Measurements from ENCODE around the gene E2F4.

E2F4 gene

DNA sequence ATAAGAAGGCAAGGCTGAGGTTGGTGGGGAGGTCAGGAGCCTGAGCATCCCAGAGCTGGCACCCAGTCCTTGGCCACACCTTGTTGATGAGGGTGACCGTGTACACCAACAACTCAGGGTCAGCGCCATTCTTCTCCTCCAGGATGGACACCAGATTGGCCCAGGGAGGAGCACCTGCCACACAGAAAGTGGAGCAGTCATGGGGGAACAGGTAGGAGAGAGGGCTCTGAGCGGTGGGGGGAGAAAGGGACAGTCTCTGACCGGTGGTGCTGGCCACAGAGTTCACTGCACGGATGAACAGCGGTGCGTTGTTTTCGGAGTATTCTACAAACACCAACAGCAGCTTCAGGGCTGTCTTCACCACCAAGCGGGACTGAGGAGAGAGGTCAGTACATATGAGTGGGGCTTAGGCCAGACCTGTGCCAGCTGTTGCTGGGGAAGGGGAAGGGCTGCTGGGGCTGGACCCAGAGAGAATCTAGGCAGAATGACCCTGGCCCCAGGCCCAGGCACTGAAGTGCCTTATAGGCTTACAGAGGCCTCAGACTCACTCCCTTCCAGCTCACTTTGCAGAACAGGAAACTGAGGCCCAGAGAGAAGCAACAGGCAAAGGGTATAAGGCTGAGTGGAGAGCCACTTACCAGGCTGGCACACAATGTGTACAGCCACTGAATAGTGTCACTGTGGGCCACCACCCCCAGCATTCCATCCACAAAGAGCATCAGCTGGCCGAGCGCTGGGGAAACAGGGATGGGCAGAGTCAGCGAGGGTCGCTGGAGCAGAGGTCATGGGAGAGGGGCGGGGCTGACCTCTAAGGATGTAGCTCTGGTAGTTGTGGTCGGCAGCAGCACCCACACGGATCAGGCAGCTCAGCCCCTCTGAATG lies 45.7 kb downstream of the E2F4 start:
- POLR2A ChIA-PET (ENCODE audit: low non-redundant PET) = interaction anchor here (0.6 kb wide), 1 partner anchor 729 kb away, joined by 3 read pairs; no protein-coding TSS in a partner anchor
- DNase-seq (ENCODE audit: low spot score) = no peak
- H3K27ac ChIP-seq = peak overlapping the region; percentile 92
- CTCF ChIA-PET = interaction anchor here (1.0 kb wide), 1 partner anchor 11 kb away, joined by 3 read pairs; the partner anchor contains the start of gene TMEM208
- TF ChIP-seq CTCF (conservative IDR thresholded peaks at IDR 0.05; ENCODE audit: low read depth) = no peak

DNA sequence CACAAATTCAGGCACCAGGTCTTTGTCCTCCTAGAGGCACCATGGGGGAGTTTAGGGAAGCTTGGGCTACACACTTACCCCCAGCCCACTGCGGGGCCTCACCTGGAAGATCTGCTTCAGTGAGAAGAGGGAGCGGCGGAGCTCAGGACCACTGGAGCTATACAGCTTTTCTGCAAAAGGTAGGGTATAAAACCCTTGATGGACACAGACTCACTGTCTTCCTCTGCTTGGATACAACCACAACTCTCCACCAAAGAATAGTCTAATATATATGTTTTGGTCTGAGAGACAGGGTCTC lies 46.3 kb downstream of the E2F4 start:
- ChIA-PET POLR2A (ENCODE audit: low non-redundant PET) (interaction anchor here (0.6 kb wide), 1 partner anchor 729 kb away, joined by 3 read pairs; no protein-coding TSS in a partner anchor), CTCF (interaction anchor here (1.0 kb wide), 1 partner anchor 11 kb away, joined by 3 read pairs; the partner anchor contains the start of gene TMEM208)
- H3K27ac ChIP-seq = peak overlapping the region; percentile 92
- DNase-seq (ENCODE audit: low spot score) = no peak
- TF ChIP-seq CTCF (conservative IDR thresholded peaks at IDR 0.05; ENCODE audit: low read depth) = no peak

GRCh38 chr16:67238806-67239470 lies 47.0 kb downstream of the E2F4 start:
- ChIA-PET CTCF (interaction anchor here (0.6 kb wide), 1 partner anchor 58 kb away, joined by 3 read pairs; no protein-coding TSS in a partner anchor), POLR2A (ENCODE audit: low non-redundant PET) (no interaction called here)

DNA sequence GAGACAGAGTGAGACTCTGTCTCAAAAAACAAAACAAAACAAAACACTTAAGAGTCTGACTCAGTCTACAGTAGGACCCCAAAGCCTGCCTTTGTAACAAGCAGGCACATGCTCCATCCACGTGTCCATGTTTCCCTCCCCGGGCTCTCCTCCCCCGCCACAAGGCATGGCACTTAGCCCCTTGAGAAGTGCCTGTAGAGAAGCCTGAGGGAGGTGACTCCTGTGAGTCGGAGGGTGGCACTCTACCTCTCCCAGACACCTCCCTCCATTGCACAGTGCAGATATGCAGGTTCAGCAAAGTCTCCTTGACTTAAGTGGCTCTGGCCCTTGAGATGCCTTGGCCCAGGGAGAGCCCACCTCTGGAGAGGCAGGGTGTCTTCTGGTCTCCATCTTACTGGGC lies 48.6 kb downstream of the E2F4 start:
- no peak for DNase-seq (ENCODE audit: low spot score)
- peak overlapping the region; percentile 92 for H3K27ac ChIP-seq
- ChIA-PET CTCF (no interaction called here), POLR2A (ENCODE audit: low non-redundant PET) (no interaction called here)
- TF ChIP-seq CTCF (conservative IDR thresholded peaks at IDR 0.05; ENCODE audit: low read depth) = no peak

More at GRCh38 chr16:67238806-67239470, 47.0 kb downstream of the E2F4 start:
- no peak for TF ChIP-seq CTCF (conservative IDR thresholded peaks at IDR 0.05; ENCODE audit: low read depth)
- H3K27ac ChIP-seq = peak overlapping the region; percentile 92
- DNase-seq (ENCODE audit: low spot score) = no peak

DNA sequence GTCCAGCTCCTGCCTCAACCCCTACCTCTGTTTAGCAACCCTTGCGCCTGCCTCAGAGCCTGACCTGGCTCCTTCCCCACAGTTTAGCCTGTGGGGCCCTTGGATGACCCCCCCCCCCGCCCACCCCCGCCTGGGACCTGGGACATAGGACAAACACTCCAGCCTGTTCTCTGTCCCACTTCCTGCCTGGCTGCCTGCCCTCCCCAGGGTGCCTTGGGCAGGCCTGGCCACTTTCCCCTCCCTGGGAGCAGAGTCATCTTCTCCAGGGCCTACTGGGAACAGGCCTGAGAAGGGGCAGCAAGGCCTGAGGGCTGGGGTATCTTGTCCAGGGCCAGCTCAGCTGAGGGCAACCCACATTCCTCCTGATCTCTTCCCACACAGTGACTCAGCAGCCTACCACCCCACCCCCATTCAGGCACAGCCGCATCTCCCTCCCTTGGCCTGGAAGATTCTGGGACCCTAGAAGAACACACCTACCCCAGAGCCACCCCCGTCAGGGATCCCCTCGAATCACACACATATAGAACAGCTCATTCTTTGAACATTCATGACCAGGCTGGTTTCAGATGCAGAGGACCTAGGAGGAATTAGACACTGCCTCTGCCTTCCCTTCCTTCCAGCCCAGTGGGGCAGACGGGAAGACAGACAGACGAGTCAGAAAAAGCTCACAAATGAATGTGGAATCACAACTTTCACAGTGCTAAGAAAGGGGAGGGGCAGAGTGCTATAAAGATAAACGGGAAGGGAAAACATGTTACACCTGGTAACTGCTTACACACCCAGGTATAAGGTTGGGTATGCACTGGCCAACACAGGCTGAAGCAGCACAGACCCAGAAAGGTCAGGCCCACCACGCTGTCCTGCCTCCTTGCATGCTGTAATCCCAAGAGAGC lies 49.3 kb downstream of the E2F4 start:
- ChIA-PET CTCF (interaction anchor here (0.6 to 1.1 kb wide), 3 partner anchors 38 to 162 kb away, joined by 4 to 5 read pairs (median 4); partner anchors contain the start of gene PLEKHG4), POLR2A (ENCODE audit: low non-redundant PET) (no interaction called here)
- H3K27ac ChIP-seq = peak overlapping the region; percentile 92
- TF ChIP-seq CTCF (conservative IDR thresholded peaks at IDR 0.05; ENCODE audit: low read depth) = no peak
- peak; percentile 84 for DNase-seq (ENCODE audit: low spot score)
